HG03457 (cell line): ENCODE data around the gene ANTKMT.
"Not testable (repeated sequence)": the region's sequence is repeated elsewhere in the genome, so short reads cannot be mapped to it uniquely, and the experiment has no call there.

Source experiments
- ATAC-seq: cut with Tn5 transposase; IDR thresholded peaks from one replicate; pipeline ENCODE4 v1.9.1; 2021; ENCODE audit warnings: moderate number of reproducible peaks; ENCODE audit not compliant: unreplicated experiment

The ANTKMT gene

GRCh38 chr16:680967-681745 lies 39.8 kb upstream of the ANTKMT start:
- ATAC-seq, result no peak

GRCh38 chr16:681746-682427 lies 39.1 kb upstream of the ANTKMT start:
- ATAC-seq, result no peak

- no peak for ATAC-seq
Observed at GRCh38 chr16:682493-683395, 38.2 kb upstream of the ANTKMT start.

- no peak for ATAC-seq
Observed at GRCh38 chr16:683396-684070, 37.4 kb upstream of the ANTKMT start.

GRCh38 chr16:684071-684794 lies 36.7 kb upstream of the ANTKMT start, which contains the start of gene JMJD8:
Gene JMJD8 (minus strand): TSS chr16:684334. CDS start chr16:684319, 15 bp downstream.
- ATAC-seq, result peak; percentile 43

- ATAC-seq, result no peak
Observed at GRCh38 chr16:684961-685696, 35.8 kb upstream of the ANTKMT start.

GRCh38 chr16:685967-686366 lies 35.0 kb upstream of the ANTKMT start:
- no peak for ATAC-seq

- no peak for ATAC-seq
Observed at GRCh38 chr16:686459-687260, 34.3 kb upstream of the ANTKMT start.

- no peak for ATAC-seq
Observed at GRCh38 chr16:687499-687898, 33.4 kb upstream of the ANTKMT start.

GRCh38 chr16:689175-689897 lies 31.6 kb upstream of the ANTKMT start:
- ATAC-seq, result no peak

GRCh38 chr16:691242-691641 lies 29.7 kb upstream of the ANTKMT start:
- not testable (repeated sequence) for ATAC-seq

GRCh38 chr16:692356-693108 lies 28.4 kb upstream of the ANTKMT start:
- ATAC-seq, result no peak

- no peak for ATAC-seq
Observed at GRCh38 chr16:693364-693763, 27.6 kb upstream of the ANTKMT start.

- ATAC-seq, result no peak
Observed at GRCh38 chr16:693766-694165, 27.2 kb upstream of the ANTKMT start.

GRCh38 chr16:694187-694862 lies 26.6 kb upstream of the ANTKMT start:
- ATAC-seq, result no peak

GRCh38 chr16:694863-695354 lies 26.0 kb upstream of the ANTKMT start:
- no peak for ATAC-seq
